WTC11 (cell line): ENCODE measurements around the gene SULF2.

ENCODE experiments used
- MAX ChIP-seq: sonication (generic); formaldehyde crosslinking; IDR thresholded peaks from 2 replicates; pipeline ENCODE4 v1.8.0; 2022; ENCODE audit warnings: mild to moderate bottlenecking, missing genetic modification reagents
- NFYB ChIP-seq: sonication (generic); formaldehyde crosslinking; conservative IDR thresholded peaks from 2 replicates; pipeline ENCODE4 v1.8.0; 2022; ENCODE audit warnings: low read depth, missing genetic modification reagents

GRCh38 chr20:47784599-47785310 lies 526 bp downstream of the SULF2 start:
- TF ChIP-seq MAX (CRISPR knock-in tag) (no peak), NFYB (no peak)
